ENCODE measurements around the gene NUS1. TPM values are rescaled to one million over a fixed set of nuclear protein-coding genes. Genes with fewer than 3 reads are reported as not detected.
"Not testable (repeated sequence)": the region's sequence is repeated elsewhere in the genome, so short reads cannot be mapped to it uniquely, and the experiment has no call there.

The NUS1 gene
- total RNA-seq, 4 donors from 2014 or later = 6.1 to 34.6 (median 25.8) TPM

- no peaks in the 10 kb centered on the region for H3K9me3 ChIP-seq
- H3K27ac ChIP-seq = no peak overlapping the region
- no peaks in the 10 kb centered on the region for H3K36me3 ChIP-seq
- H3K27me3 ChIP-seq = no peaks in the 10 kb centered on the region
- TF ChIP-seq POLR2A (IDR thresholded peaks at IDR 0.05) (no peak), CTCF (IDR thresholded peaks at IDR 0.05) (no peak)
- intact Hi-C loops (cut with DNase I; ENCODE audit: low total_unique reads) = no loop called here
- no peak overlapping the region for H3K4me3 ChIP-seq
- no peak for DNase-seq
- H3K4me1 ChIP-seq = peaks cover 0 to 5% of the 10 kb centered on the region in 2 donors
Observed at GRCh38 chr6:117687021-117687648, 11.9 kb downstream of the NUS1 start.

DNA sequence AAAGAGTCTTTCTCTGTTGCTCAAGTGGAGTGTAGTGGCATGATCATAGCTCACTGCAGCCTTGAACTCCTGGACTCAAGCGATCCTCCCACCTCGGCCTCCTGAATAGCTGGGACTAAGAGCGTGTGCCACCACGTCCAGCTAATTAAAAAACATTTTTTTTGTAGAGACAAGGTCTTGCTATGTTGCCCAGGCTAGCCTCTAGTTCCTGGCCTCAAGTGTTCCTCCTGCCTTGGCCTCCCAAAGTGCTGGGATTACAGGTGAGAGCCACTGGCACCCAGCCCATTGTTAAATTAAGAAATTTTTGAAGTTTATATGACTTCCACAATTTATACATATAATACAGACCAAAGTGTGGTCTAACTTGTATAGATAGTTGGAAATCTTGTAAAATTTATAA, 14.3 kb downstream of the NUS1 start:
- H3K27me3 ChIP-seq; H3K4me3 ChIP-seq; DNase-seq; H3K36me3 ChIP-seq; H3K9me3 ChIP-seq; H3K27ac ChIP-seq; intact Hi-C loops (cut with DNase I; ENCODE audit: low total_unique reads); H3K4me1 ChIP-seq: not testable (repeated sequence)

GRCh38 chr6:117706504-117706903, 31.2 kb downstream of the NUS1 start:
- H3K36me3 ChIP-seq = no peaks in the 10 kb centered on the region

GRCh38 chr6:117706936-117707509, 31.8 kb downstream of the NUS1 start:
- H3K36me3 ChIP-seq; H3K27ac ChIP-seq; H3K4me3 ChIP-seq; H3K4me1 ChIP-seq; H3K27me3 ChIP-seq; DNase-seq; H3K9me3 ChIP-seq; intact Hi-C loops (cut with DNase I; ENCODE audit: low total_unique reads): not testable (repeated sequence)

More at GRCh38 chr6:117706504-117706903, 31.2 kb downstream of the NUS1 start:
- TF ChIP-seq POLR2A (IDR thresholded peaks at IDR 0.05) (no peak), CTCF (IDR thresholded peaks at IDR 0.05) (no peak)
- H3K4me1 ChIP-seq = no peaks in the 10 kb centered on the region
- no peak for DNase-seq
- no peaks in the 10 kb centered on the region for H3K27me3 ChIP-seq
- no peak overlapping the region for H3K27ac ChIP-seq
- H3K9me3 ChIP-seq = no peaks in the 10 kb centered on the region
- H3K4me3 ChIP-seq = no peak overlapping the region
- intact Hi-C loops (cut with DNase I; ENCODE audit: low total_unique reads) = no loop called here

DNA sequence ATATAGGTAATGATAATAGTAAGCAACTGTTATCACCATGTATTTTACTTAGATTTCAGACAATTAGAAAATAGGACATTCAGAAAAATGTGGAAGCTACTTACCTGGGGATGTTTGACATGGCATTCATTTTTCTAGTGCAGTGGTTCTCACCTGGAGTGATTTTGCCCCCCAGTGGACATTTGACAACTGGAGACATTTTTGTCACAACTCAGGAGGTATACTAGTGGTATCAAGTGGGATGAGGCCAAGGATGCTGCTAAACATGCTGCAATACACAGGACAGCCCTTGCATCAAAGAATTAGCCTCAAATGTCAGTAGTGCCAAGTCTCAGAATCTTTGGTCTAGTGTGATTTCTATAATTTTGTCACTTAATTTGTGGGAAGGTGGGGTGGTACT, 36.1 kb downstream of the NUS1 start:
- DNase-seq = no peak
- intact Hi-C loops (cut with DNase I; ENCODE audit: low total_unique reads) = no loop called here
- Histone ChIP-seq H3K9me3 (no peaks in the 10 kb centered on the region), H3K4me1 (no peaks in the 10 kb centered on the region), H3K27ac (no peak overlapping the region), H3K4me3 (no peak overlapping the region), H3K36me3 (no peaks in the 10 kb centered on the region), H3K27me3 (no peaks in the 10 kb centered on the region)
- TF ChIP-seq POLR2A (IDR thresholded peaks at IDR 0.05) (no peak), CTCF (IDR thresholded peaks at IDR 0.05) (no peak)

GRCh38 chr6:117718895-117719294, 43.6 kb downstream of the NUS1 start:
- Histone ChIP-seq H3K27ac (no peak overlapping the region), H3K4me1 (no peaks in the 10 kb centered on the region), H3K9me3 (no peaks in the 10 kb centered on the region), H3K4me3 (no peak overlapping the region), H3K36me3 (no peaks in the 10 kb centered on the region), H3K27me3 (no peaks in the 10 kb centered on the region)
- DNase-seq = no peak
- intact Hi-C loops (cut with DNase I; ENCODE audit: low total_unique reads) = no loop called here
- TF ChIP-seq POLR2A (IDR thresholded peaks at IDR 0.05) (no peak), CTCF (IDR thresholded peaks at IDR 0.05) (no peak)

- DNase-seq; intact Hi-C loops (cut with DNase I; ENCODE audit: low total_unique reads); H3K27me3 ChIP-seq; H3K4me1 ChIP-seq; H3K9me3 ChIP-seq; H3K27ac ChIP-seq; H3K4me3 ChIP-seq; H3K36me3 ChIP-seq: not testable (repeated sequence)
Observed at GRCh38 chr6:117721520-117721919, 46.3 kb downstream of the NUS1 start.

All from uterus (tissue), 4 donors.